Measurements from ENCODE around the gene BAK1. TPM values are rescaled to one million over a fixed set of nuclear protein-coding genes. Genes with fewer than 3 reads are reported as not detected.

Gene BAK1
- polyA plus RNA-seq, 1 experiment, result 13.0 TPM

- CTCF ChIA-PET, result interaction anchor here (0.7 to 1.4 kb wide), 3 partner anchors 34 to 39 kb away, joined by 3 to 5 read pairs (median 3); no protein-coding TSS in a partner anchor
- no peaks in the 10 kb centered on the region; the same call in 1 of the 2 replicates for H3K9me3 ChIP-seq (ENCODE audit: control insufficient read depth, insufficient read depth, low read length)
Observed at GRCh38 chr6:33623895-33624381, 43.9 kb upstream of the BAK1 start.

GRCh38 chr6:33622456-33623431 is 42.7 kb upstream of the BAK1 start:
- CTCF ChIA-PET, result interaction anchor here (0.7 to 1.5 kb wide), 3 partner anchors 33 to 38 kb away, joined by 3 to 6 read pairs (median 5); no protein-coding TSS in a partner anchor

More at GRCh38 chr6:33623895-33624381, 43.9 kb upstream of the BAK1 start:
- POLR2A ChIA-PET, result no interaction called here
- no peak for TF ChIP-seq CTCF (IDR thresholded peaks at IDR 0.05; ENCODE audit: low read depth, low read length)
- no peak overlapping the region for H3K27ac ChIP-seq (ENCODE audit: low read depth, low read length)
- no peak for DNase-seq (ENCODE audit: low read depth, low spot score)
- no peaks in the 10 kb centered on the region for H3K27me3 ChIP-seq (ENCODE audit: control insufficient read depth, insufficient read depth, low read length)
- H3K4me3 ChIP-seq (ENCODE audit: low read depth, low read length), result no peak overlapping the region

DNA sequence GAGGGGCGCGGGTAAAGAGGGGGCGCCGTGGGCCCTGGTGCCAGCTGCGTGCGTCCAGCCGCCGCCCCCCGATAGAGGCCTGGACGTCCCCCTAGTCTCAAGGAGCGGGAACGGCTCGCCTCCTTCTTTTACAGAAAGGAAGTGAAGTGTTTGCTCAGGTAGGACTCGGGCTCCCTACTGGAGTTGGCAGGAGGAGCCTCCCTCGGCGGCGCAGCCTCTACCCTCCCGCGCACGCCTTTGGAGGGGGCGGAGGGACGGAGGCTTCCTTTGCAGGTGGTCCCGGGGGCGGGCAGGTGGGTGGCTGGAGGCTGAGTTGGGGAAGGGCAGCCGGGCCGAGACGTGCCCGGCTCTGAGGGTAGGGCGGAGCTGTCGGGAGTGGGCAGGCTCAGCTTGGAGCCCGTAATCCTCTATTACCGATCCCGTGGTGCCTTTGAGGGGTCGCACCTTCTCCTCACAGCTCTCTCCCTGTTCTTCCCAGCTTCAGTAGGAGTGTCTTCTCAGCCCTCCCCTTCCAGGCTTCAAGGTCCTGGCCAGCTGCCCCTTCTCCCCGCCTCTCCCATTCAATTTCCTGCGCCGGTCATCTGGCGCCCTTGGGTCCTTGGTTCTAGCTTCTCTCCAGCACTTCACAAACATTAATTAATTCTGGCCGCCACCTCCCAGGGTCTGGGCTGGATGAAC is 41.8 kb upstream of the BAK1 start:
- CTCF ChIA-PET, result interaction anchor here (1.2 to 1.5 kb wide), 2 partner anchors 11 to 32 kb away, joined by 4 to 6 read pairs; no protein-coding TSS in a partner anchor
- TF ChIP-seq CTCF (IDR thresholded peaks at IDR 0.05; ENCODE audit: low read depth, low read length), result no peak
- H3K27ac ChIP-seq (ENCODE audit: low read depth, low read length), result no peak overlapping the region
- no peak for DNase-seq (ENCODE audit: low read depth, low spot score)
- no peaks in the 10 kb centered on the region for H3K27me3 ChIP-seq (ENCODE audit: control insufficient read depth, insufficient read depth, low read length)
- no peaks in the 10 kb centered on the region; the same call in 1 of the 2 replicates for H3K9me3 ChIP-seq (ENCODE audit: control insufficient read depth, insufficient read depth, low read length)
- peak overlapping the region; percentile 63 for H3K4me3 ChIP-seq (ENCODE audit: low read depth, low read length)
- POLR2A ChIA-PET, result interaction anchor here (1.1 to 1.7 kb wide), 2 partner anchors 32 to 89 kb away, joined by 3 to 8 read pairs; no protein-coding TSS in a partner anchor

More at GRCh38 chr6:33622456-33623431, 42.7 kb upstream of the BAK1 start:
- no peak for TF ChIP-seq CTCF (IDR thresholded peaks at IDR 0.05; ENCODE audit: low read depth, low read length)
- POLR2A ChIA-PET, result no interaction called here
- H3K27me3 ChIP-seq (ENCODE audit: control insufficient read depth, insufficient read depth, low read length), result no peaks in the 10 kb centered on the region
- no peak overlapping the region for H3K4me3 ChIP-seq (ENCODE audit: low read depth, low read length)
- H3K27ac ChIP-seq (ENCODE audit: low read depth, low read length), result no peak overlapping the region
- H3K9me3 ChIP-seq (ENCODE audit: control insufficient read depth, insufficient read depth, low read length), result no peaks in the 10 kb centered on the region; the same call in 1 of the 2 replicates
- DNase-seq (ENCODE audit: low read depth, low spot score), result no peak

DNA sequence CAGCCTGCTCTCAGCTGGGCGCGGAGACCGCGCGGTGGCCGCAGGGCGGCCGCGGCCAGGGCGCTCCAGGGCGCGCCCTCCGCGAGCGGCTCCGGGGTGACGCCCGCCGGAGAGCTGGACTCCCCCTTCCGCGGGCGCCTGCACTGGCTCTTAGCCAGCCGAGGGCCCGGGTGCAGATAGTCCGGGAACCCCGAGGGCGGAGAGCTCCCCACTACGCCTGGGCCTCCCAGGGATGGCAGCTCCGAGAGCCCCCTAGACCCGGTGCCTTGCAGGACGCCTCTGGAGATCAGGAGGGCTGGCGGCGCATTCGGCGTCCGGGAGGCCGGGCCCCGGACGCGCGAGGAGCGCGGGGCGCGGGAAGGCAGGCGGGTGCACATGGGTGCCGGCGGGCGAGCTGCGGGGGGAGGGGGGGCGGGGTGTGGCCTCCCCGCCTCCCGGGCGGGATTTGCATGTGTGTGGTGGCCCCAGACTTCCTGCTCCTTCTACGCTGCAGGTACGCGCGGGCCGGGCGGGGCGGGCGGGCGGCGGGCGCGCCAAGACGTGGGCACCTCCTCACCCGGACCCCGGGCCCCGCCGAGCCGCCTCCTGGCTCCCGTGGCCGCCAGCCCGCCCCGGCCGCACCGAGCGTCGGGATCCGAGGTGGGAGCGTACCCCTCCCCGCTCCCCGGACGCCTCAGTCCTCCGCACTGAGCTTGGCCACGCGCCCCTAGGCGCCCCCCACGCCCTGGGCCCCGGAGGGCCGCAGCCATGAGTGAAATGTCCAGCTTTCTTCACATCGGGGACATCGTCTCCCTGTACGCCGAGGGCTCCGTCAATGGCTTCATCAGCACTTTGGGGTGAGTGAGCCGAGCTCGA is 41.0 kb upstream of the BAK1 start, which contains the start of gene ITPR3:
Gene ITPR3 (plus strand): TSS at position 467 of the 855 bp plus-strand sequence. CDS start 281 bp downstream, at position 748.
- ChIA-PET POLR2A (interaction anchor here (1.1 to 1.7 kb wide), 2 partner anchors 31 to 90 kb away, joined by 3 to 8 read pairs; no protein-coding TSS in a partner anchor), CTCF (interaction anchor here (0.5 to 1.5 kb wide), 3 partner anchors 11 to 51 kb away, joined by 3 to 6 read pairs (median 4); no protein-coding TSS in a partner anchor)
- TF ChIP-seq CTCF (IDR thresholded peaks at IDR 0.05; ENCODE audit: low read depth, low read length), result no peak
- Histone ChIP-seq H3K27ac (ENCODE audit: low read depth, low read length) (no peak within 1 kb of the TSS), H3K4me3 (ENCODE audit: low read depth, low read length) (peak within 1 kb of the TSS; percentile 63), H3K9me3 (ENCODE audit: control insufficient read depth, insufficient read depth, low read length) (no peaks in the 10 kb centered on the region; the same call in 1 of the 2 replicates), H3K27me3 (ENCODE audit: control insufficient read depth, insufficient read depth, low read length) (no peaks in the 10 kb centered on the region)
- DNase-seq (ENCODE audit: low read depth, low spot score), result no peak

Measured in AG04450 (cell line).